ENCODE results near the gene CNN1.

Gene CNN1

GRCh38 chr19:11578258-11579142 is 39.8 kb downstream of the CNN1 start:
- Histone ChIP-seq H3K4me2 (ENCODE audit: low read length) (peak overlapping the region; percentile 62), H3K9me2 (ENCODE audit: low read depth, low read length) (no peaks in the 10 kb centered on the region), H3K4me3 (ENCODE audit: low read depth, low read length, poor library complexity, severe bottlenecking) (peak overlapping the region; percentile 55), H3K4me1 (ENCODE audit: insufficient read depth, low read length, severe bottlenecking) (peaks cover 45% of the 10 kb centered on the region), H3K9ac (ENCODE audit: low read length) (peak overlapping the region; percentile 45; the same call in 1 of the 2 replicates), H3K27ac (ENCODE audit: low read depth, low read length, poor library complexity, severe bottlenecking) (peak overlapping the region; percentile 2), H4K20me1 (ENCODE audit: insufficient read depth, low read length) (no peaks in the 10 kb centered on the region), H3F3A (ENCODE audit: insufficient read depth, low read length) (no peaks in the 10 kb centered on the region), H3K79me2 (ENCODE audit: insufficient read depth, low read length) (no peaks in the 10 kb centered on the region), H3K9me3 (ENCODE audit: low read length) (no peaks in the 10 kb centered on the region), H3K36me3 (ENCODE audit: insufficient read depth, low read length) (no peaks in the 10 kb centered on the region), H2AFZ (ENCODE audit: low read length) (no peak overlapping the region), H3K27me3 (ENCODE audit: insufficient read depth, low read length) (no peaks in the 10 kb centered on the region)
- no peak for TF ChIP-seq EZH2 (IDR thresholded peaks at IDR 0.05; ENCODE audit: borderline replicate concordance, low read length)
- no peak for TF ChIP-seq CTCF (IDR thresholded peaks at IDR 0.05; ENCODE audit: low read length)

- no peak for TF ChIP-seq CTCF (IDR thresholded peaks at IDR 0.05; ENCODE audit: low read length)
- no peak for TF ChIP-seq EZH2 (IDR thresholded peaks at IDR 0.05; ENCODE audit: borderline replicate concordance, low read length)
- H3K4me1 ChIP-seq (ENCODE audit: insufficient read depth, low read length, severe bottlenecking) = peaks cover 52% of the 10 kb centered on the region
- peak overlapping the region; percentile 89 for H3K27ac ChIP-seq (ENCODE audit: low read depth, low read length, poor library complexity, severe bottlenecking)
These were observed 41.5 kb downstream of the CNN1 start for GRCh38 chr19:11580116-11580515.

GRCh38 chr19:11581740-11582139 is 43.1 kb downstream of the CNN1 start:
- no peak for TF ChIP-seq EZH2 (IDR thresholded peaks at IDR 0.05; ENCODE audit: borderline replicate concordance, low read length)
- Histone ChIP-seq H3K4me1 (ENCODE audit: insufficient read depth, low read length, severe bottlenecking) (peaks cover 52% of the 10 kb centered on the region), H3K79me2 (ENCODE audit: insufficient read depth, low read length) (no peaks in the 10 kb centered on the region), H3K27me3 (ENCODE audit: insufficient read depth, low read length) (no peaks in the 10 kb centered on the region), H3K36me3 (ENCODE audit: insufficient read depth, low read length) (no peaks in the 10 kb centered on the region), H3K9me3 (ENCODE audit: low read length) (no peaks in the 10 kb centered on the region), H3F3A (ENCODE audit: insufficient read depth, low read length) (no peaks in the 10 kb centered on the region), H3K4me3 (ENCODE audit: low read depth, low read length, poor library complexity, severe bottlenecking) (peak overlapping the region; percentile 22), H4K20me1 (ENCODE audit: insufficient read depth, low read length) (no peaks in the 10 kb centered on the region), H3K4me2 (ENCODE audit: low read length) (peak overlapping the region; percentile 40), H3K27ac (ENCODE audit: low read depth, low read length, poor library complexity, severe bottlenecking) (peak overlapping the region; percentile 89), H3K9ac (ENCODE audit: low read length) (peak overlapping the region; percentile 43; the same call in 1 of the 2 replicates), H3K9me2 (ENCODE audit: low read depth, low read length) (no peaks in the 10 kb centered on the region), H2AFZ (ENCODE audit: low read length) (no peak overlapping the region)

More at GRCh38 chr19:11580116-11580515, 41.5 kb downstream of the CNN1 start:
- Histone ChIP-seq H4K20me1 (ENCODE audit: insufficient read depth, low read length) (no peaks in the 10 kb centered on the region), H3K9ac (ENCODE audit: low read length) (no peak overlapping the region), H2AFZ (ENCODE audit: low read length) (no peak overlapping the region), H3K9me2 (ENCODE audit: low read depth, low read length) (no peaks in the 10 kb centered on the region), H3K79me2 (ENCODE audit: insufficient read depth, low read length) (no peaks in the 10 kb centered on the region), H3K4me3 (ENCODE audit: low read depth, low read length, poor library complexity, severe bottlenecking) (no peak overlapping the region), H3K36me3 (ENCODE audit: insufficient read depth, low read length) (no peaks in the 10 kb centered on the region), H3K27me3 (ENCODE audit: insufficient read depth, low read length) (no peaks in the 10 kb centered on the region), H3K4me2 (ENCODE audit: low read length) (no peak overlapping the region), H3K9me3 (ENCODE audit: low read length) (no peaks in the 10 kb centered on the region), H3F3A (ENCODE audit: insufficient read depth, low read length) (no peaks in the 10 kb centered on the region)

All from OCI-LY1 (cell line).